ENCODE results near the gene RAD18.

DNA sequence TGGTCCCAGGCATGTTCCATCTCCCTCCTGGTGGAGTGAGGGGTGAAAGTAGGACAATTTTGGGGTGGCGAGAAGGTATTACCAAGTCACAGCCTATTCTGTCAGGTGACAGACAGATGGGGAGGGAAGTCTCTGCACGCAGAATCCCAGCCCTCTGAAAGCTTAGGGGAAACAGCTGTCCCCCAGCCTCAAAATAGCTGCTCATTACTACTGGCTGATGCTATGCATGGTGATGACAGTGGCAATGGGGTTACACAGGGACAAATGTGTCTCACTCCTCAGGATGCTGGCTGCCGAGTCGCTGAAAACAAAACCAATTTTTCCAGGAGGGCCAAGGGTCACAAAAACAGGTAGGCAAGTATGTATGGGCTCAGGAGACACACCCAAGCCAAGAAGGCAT, 125.0 kb downstream of the RAD18 start:
- no peak for TF ChIP-seq EZH2 (IDR thresholded peaks at IDR 0.05; ENCODE audit: borderline replicate concordance, low read length)
- TF ChIP-seq CTCF (IDR thresholded peaks at IDR 0.05; ENCODE audit: low read length): no peak

Measured in OCI-LY1 (cell line).